Activated T-helper 2 cell treated with anti-CD3 and anti-CD28 coated beads, Interferon-gamma antibody, Interleukin-2, Interleukin-4, amounts not matched to agents 10 μg/mL and 5 μg/mL and 100 μg/mL, durations not matched to agents 14 hours and 24 hours and 36 hours (primary cell): Measurements from ENCODE around the gene TSPAN3. TPM values are rescaled to one million over a fixed set of nuclear protein-coding genes. Genes with fewer than 3 reads are reported as not detected.
A peak's percentile ranks its signal among the peaks of the same experiment; 100 is the strongest.

Source experiments
- DNase-seq: peaks from one replicate; pipeline ENCODE4 v3.0.0; 2021; ENCODE audit warnings: low spot score
- H3K27ac Mint-ChIP-seq: one replicate; pipeline ENCODE4 v1.8.0; 2021; ENCODE audit warnings: mixed read lengths
- H3K27me3 Mint-ChIP-seq: one replicate; pipeline ENCODE4 v1.8.0; 2021; ENCODE audit warnings: low read depth, mixed read lengths
- H3K36me3 Mint-ChIP-seq: one replicate; pipeline ENCODE4 v1.8.0; 2021; ENCODE audit warnings: low read depth, mixed read lengths
- H3K4me1 Mint-ChIP-seq: one replicate; pipeline ENCODE4 v1.8.0; 2021; ENCODE audit warnings: low read depth, mixed read lengths
- H3K4me3 Mint-ChIP-seq: one replicate; pipeline ENCODE4 v1.8.0; 2021; ENCODE audit warnings: low read depth, mild to moderate bottlenecking, moderate library complexity, mixed read lengths
- H3K9me3 Mint-ChIP-seq: one replicate; pipeline ENCODE4 v1.8.0; 2021; ENCODE audit warnings: mixed read lengths
- intact Hi-C: fragments of 100-400 bp; cut with micrococcal nuclease; formaldehyde crosslinking; loops from one replicate; pipeline ENCODE4 v1.15.1; 2023
- total RNA-seq: library from RNA; stranded (reverse); gene quantifications from 2 replicates; pipeline ENCODE4 v1.2.3, GENCODE V29; 2022

TSPAN3 gene
- total RNA-seq, 1 donor from 2014 or later, result 40.1 TPM

DNA sequence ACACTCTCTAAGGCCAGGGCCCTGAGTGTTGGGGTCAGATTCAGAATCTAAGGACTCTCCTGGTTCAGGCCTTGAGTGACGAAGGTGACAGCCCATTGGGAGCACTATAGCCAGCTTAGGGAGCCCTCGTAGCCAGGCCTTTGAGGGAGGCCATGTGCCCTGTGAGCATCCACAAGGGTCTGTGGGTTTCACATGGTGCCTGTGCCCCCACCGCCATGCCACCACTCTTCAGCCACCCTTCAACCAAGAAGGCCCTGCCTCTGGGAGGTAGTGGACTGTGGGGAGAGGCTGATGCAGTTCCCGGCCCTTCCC lies 37.5 kb downstream of the TSPAN3 start:
- Mint-ChIP-seq H3K27me3 (no peaks in the 10 kb centered on the region), H3K9me3 (peaks cover 6% of the 10 kb centered on the region), H3K4me3 (no peak overlapping the region), H3K4me1 (peaks cover 5% of the 10 kb centered on the region), H3K27ac (no peak overlapping the region), H3K36me3 (peaks cover 73% of the 10 kb centered on the region)
- no peak for DNase-seq
- intact Hi-C loops, result no loop called here

DNA sequence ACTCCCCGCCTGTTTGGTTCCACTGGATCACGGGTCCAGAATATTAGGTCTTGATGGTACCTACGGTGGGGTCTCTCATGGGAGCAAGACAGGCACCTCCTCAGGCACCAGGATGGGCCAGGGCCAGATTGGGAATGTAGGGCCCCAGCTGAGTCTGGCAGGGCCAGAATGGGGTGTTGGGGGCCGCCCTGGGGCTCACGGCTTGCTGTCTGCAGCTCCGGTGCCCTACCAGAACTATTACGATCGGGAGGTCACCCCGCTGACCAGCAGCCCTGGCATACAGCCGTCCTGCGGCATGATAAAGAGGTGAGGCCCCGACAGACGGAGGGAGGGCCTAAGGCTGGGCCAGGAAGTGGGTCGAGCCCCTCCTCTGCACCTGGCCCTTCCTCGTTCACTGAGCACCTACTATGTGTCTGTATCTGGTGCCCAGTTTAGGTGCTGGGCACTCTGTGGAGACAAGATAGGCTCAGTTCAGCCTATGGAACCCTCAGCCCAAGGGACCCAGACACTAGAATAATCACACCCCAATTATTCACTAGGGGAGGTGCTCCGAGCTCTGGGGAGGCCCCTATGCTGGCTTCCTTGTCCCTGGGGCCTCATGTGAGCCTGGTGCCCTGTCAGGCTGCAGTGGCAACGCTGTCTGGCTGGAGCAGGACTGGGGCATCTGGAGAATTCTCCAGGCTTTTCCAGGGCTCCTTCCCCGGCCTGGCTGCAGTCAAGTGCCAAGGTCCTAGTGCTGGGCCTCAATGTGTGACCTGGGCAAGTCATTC lies 38.1 kb downstream of the TSPAN3 start:
- peaks cover 3% of the 10 kb centered on the region for H3K4me1 Mint-ChIP-seq
- H3K36me3 Mint-ChIP-seq, result peaks cover 72% of the 10 kb centered on the region
- H3K27ac Mint-ChIP-seq, result no peak overlapping the region
- no peak for DNase-seq
- intact Hi-C loops, result no loop called here
- peaks cover 6% of the 10 kb centered on the region for H3K9me3 Mint-ChIP-seq
- H3K4me3 Mint-ChIP-seq, result no peak overlapping the region
- no peaks in the 10 kb centered on the region for H3K27me3 Mint-ChIP-seq

DNA sequence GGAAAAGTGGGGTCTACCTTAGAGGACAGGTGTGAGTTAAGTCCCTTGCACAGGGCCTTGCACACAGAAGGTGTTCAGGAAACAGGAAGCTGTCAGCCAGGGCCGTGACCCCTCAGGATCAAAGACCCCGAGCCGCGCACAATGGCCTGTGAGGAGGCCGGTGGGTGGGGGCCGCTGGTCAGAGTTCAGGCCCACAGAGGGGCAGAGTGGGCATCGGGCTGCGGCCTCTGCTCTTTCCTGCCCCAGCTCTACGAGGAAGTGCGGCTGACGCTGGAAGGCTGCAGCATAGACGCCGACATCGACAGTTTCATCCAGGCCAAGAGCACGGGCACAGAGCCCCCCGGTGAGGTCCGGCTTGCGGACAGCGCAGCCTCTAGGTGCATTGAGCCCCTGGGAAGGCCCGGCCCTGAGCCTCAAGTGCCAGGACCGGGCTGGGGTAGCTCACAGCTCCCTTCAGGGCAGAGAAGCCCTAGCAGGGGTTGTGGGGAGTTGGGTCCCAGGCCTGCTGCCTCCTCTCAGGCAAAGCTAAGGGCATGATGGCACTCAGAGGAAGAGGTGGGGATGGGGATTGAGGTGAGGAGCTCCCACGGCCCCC lies 38.8 kb downstream of the TSPAN3 start:
- Mint-ChIP-seq H3K4me3 (no peak overlapping the region), H3K27me3 (no peaks in the 10 kb centered on the region), H3K27ac (no peak overlapping the region), H3K9me3 (peaks cover 2% of the 10 kb centered on the region), H3K36me3 (peaks cover 72% of the 10 kb centered on the region), H3K4me1 (peaks cover 3% of the 10 kb centered on the region)
- DNase-seq, result no peak
- intact Hi-C loops, result no loop called here

DNA sequence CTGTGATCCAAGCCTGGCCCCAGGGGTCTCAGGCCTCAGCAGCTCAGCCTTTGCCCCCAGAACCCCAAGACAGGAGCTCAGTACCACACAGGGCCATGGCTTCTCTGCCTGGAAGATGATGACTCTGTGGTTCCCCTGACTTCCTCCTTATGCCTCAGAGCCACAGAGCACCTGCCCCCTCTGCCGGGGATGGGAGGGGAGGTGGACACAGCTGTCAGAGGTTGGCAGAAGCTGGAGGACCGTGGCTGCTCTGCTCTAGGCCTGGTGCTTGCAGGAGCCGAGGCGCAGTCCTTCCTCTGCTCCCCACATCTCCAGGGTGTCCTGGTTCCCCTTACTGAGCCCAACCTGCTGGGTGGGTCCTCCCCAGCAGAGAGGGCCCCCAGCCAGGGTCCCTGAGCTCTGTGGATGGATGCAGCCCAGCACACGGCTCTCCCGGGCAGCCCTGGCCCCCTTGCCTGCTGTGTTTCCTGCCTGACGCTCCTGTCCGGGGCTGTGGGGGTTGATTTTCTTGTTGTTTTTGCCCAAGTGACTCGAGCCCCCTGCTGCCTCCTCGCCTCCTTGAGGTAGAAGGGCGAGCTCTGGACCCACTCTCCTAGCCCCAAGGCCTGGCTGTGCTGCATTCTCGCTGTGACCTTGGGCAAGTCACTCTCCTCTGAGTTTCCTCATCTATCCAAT lies 39.4 kb downstream of the TSPAN3 start:
- peak overlapping the region; percentile 49 for H3K27ac Mint-ChIP-seq
- DNase-seq, result no peak
- H3K4me1 Mint-ChIP-seq, result peaks cover 3% of the 10 kb centered on the region
- H3K36me3 Mint-ChIP-seq, result peaks cover 70% of the 10 kb centered on the region
- H3K9me3 Mint-ChIP-seq, result no peaks in the 10 kb centered on the region
- H3K27me3 Mint-ChIP-seq, result no peaks in the 10 kb centered on the region
- intact Hi-C loops, result no loop called here
- H3K4me3 Mint-ChIP-seq, result no peak overlapping the region

DNA sequence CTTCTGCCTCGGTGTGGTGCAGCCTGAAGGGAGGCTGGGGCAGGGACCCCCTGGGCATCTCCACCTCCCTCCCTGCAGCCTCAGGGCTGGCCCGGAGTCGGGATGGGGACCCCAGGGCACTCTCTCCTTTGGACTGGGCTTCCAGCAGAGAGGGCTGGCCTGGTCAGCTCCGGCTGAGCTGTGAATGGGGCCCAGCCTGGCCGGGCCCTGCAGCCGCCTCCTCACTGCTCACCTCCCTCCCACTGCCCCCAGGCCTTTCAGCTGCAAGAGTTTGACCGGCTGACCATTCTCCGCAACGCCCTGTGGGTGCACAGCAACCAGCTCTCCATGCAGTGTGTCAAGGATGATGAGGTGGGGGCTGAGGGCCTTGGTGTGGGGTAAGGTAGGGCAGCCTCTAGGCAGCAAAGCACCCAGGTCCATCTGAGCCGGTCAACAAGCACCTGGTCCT lies 40.0 kb downstream of the TSPAN3 start:
- Mint-ChIP-seq H3K4me3 (no peak overlapping the region), H3K4me1 (peaks cover 3% of the 10 kb centered on the region), H3K36me3 (peaks cover 67% of the 10 kb centered on the region), H3K27me3 (no peaks in the 10 kb centered on the region), H3K27ac (no peak overlapping the region), H3K9me3 (no peaks in the 10 kb centered on the region)
- no peak for DNase-seq
- intact Hi-C loops, result no loop called here

DNA sequence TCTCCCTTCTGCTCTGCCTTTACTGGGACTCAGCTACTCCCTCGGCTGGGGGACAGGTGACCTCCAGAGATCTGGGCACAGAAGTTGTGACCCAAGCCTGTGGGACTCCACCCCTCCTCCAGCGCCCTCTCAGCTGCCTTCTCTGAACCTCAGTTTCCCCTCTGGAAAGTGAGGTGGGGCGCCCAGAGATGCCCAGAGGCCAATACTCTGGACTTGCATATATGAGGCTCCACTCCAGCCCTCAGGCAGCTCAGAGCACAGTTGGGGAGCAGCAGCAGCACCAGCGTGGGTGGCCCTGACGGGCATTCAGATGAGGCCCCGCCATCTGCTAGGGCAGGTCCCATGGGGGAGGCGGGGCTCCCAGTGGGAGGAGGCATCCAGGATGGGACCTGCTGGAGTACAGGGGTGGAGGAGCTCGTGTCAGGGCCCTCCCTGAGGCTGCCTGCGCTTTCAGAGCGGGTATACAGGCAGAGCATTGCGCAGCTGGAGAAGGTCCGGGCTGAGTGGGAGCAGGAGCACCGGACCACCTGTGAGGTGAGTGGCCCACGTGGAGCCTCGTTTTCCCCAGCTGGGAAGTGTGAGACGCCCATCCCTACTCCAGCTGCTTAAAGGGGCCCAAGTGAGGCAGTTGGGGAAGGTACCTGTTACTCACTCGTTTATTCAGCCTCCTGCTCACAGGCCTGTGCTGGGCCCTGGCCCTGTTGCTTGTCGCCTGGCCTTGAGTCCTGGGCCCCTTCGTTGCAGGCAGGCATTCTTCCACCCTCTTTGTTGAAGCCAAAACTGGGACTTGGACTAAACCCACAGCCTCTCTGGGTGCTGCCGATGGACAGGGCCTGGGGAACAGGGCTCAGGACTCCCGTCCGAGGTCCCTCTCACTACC lies 40.6 kb downstream of the TSPAN3 start:
- H3K27me3 Mint-ChIP-seq, result no peaks in the 10 kb centered on the region
- H3K27ac Mint-ChIP-seq, result no peak overlapping the region

DNA sequence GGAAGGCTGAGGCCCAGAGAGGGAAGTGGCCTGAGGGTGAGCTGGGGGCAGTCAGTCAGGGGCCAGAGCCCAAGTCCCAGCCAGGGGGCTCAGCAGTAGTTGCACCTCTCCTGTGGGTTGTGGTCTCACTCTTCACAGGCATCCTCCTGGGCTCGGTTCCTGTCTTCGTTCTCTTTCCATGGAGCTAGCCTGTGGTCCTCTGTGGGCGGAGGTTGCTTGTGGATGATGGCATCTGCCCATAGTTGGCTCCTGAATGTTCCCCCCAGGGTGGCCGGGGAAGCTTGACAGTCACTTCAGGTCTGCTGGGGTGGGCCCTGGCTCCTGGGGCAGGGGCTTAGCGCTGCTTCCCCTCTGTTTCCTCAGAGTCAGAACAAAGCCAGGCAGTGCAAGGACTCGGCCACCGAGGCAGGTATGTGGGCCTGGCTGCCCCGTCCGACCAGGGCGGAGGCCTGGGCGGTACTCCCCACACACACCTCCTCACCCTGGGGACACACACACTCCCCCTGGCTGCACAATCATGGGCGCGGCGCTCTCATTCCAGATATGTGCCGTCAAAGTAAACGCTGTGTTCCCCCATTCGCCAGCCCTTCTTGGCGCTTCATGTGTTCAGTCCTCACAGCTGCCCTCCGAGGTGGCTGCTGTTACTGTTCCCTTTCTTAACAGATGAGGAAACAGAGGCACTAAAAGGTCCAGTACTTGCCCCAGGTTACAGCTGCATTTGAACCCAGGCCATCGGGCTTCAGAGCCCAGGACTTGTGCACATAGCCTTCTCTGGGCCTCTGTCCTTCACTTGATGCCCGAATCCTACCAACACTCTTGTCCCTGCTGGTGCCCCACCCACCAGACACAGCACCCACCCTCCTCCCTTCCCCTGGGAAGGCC lies 41.5 kb downstream of the TSPAN3 start:
- no peaks in the 10 kb centered on the region for H3K27me3 Mint-ChIP-seq
- no peaks in the 10 kb centered on the region for H3K9me3 Mint-ChIP-seq
- intact Hi-C loops, result loop anchor here (10.0 kb wide), 1 partner anchor 125 kb away; the partner anchor contains the start of gene SCAPER
- no peak for DNase-seq
- no peak overlapping the region for H3K27ac Mint-ChIP-seq
- H3K36me3 Mint-ChIP-seq, result peaks cover 61% of the 10 kb centered on the region
- peaks cover 3% of the 10 kb centered on the region for H3K4me1 Mint-ChIP-seq
- no peak overlapping the region for H3K4me3 Mint-ChIP-seq

More for the DNA sequence above, 40.6 kb downstream of the TSPAN3 start:
- Mint-ChIP-seq H3K4me1 (peaks cover 3% of the 10 kb centered on the region), H3K9me3 (no peaks in the 10 kb centered on the region), H3K36me3 (peaks cover 67% of the 10 kb centered on the region), H3K4me3 (no peak overlapping the region)
- intact Hi-C loops, result no loop called here
- DNase-seq, result no peak

DNA sequence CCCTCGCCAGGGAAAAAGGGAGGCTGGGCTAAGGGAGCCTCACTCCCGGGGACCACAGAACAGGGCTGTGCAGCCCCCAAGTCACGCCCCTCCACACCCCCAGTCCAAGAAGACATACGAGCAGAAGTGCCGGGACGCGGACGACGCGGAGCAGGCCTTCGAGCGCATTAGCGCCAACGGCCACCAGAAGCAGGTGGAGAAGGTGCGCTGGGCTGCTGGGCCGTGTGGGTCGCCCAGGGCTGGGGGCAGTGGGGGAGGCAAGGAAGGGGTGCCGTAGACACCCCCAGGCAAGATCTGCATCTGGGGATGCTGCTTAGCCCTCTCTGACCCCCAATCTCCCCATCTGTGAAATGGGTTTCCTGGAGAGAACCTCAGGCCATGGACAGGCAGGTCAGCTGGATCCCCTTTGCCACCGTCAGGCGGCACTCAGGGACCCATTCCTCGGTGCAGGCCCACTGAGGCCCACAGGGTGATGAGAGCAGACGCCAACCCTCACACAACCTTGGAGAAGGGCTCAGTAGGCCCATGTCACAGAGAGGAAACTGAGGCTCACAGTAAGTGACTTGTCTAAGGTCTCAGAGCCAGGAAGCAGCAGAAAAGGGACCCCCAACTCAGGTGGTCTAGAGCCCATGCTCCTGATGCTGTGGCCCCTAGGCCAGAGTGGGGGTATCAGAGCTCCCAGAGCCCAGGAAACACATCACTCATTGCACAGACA lies 42.3 kb downstream of the TSPAN3 start:
- intact Hi-C loops, result loop anchor here (10.0 kb wide), 1 partner anchor 124 kb away; the partner anchor contains the start of gene SCAPER
- no peaks in the 10 kb centered on the region for H3K9me3 Mint-ChIP-seq
- H3K4me3 Mint-ChIP-seq, result no peak overlapping the region
- no peak for DNase-seq
- H3K36me3 Mint-ChIP-seq, result peaks cover 61% of the 10 kb centered on the region
- no peaks in the 10 kb centered on the region for H3K27me3 Mint-ChIP-seq
- H3K4me1 Mint-ChIP-seq, result peaks cover 10% of the 10 kb centered on the region
- no peak overlapping the region for H3K27ac Mint-ChIP-seq

DNA sequence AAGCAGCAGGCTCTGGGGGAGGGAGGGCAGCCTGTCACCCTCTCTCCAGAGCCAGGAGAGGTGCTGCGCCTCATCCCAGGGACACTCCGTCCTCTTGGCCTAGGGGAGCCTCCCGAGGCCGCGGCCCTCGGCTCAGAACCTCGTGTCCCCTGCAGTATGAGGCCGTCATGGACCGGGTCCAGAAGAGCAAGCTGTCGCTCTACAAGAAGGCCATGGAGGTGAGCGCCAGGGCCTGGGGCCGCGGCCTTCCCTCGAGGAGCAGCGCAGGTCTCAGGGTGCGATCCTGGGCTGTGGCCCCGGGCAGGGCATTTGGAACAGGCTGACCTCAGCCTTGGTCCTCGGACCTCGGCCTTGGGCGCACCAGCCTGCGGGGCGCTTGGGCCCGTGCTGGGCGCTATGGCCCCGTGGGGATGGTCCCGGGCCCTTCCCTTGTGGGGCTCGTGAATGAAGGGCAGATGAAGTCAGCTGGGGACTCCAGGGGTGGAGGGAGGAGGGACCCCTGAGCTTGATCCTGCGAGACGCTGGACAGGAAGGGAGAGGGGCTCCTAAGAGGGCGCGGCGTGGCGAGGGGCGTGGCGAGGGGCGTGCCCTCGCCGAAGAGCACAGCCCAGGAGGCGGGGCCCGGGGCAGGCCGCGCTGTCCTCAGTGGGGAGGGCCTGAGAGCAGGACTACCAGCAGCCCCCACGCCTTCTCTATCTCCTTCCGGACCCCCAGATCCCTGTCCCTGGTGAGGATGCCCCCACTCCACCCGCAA lies 43.0 kb downstream of the TSPAN3 start:
- no peak for DNase-seq
- H3K9me3 Mint-ChIP-seq, result no peaks in the 10 kb centered on the region
- peaks cover 68% of the 10 kb centered on the region for H3K36me3 Mint-ChIP-seq
- intact Hi-C loops, result loop anchor here (10.0 kb wide), 1 partner anchor 123 kb away; the partner anchor contains the start of gene SCAPER
- no peak overlapping the region for H3K27ac Mint-ChIP-seq
- peaks cover 18% of the 10 kb centered on the region for H3K4me1 Mint-ChIP-seq
- H3K27me3 Mint-ChIP-seq, result no peaks in the 10 kb centered on the region
- H3K4me3 Mint-ChIP-seq, result no peak overlapping the region

DNA sequence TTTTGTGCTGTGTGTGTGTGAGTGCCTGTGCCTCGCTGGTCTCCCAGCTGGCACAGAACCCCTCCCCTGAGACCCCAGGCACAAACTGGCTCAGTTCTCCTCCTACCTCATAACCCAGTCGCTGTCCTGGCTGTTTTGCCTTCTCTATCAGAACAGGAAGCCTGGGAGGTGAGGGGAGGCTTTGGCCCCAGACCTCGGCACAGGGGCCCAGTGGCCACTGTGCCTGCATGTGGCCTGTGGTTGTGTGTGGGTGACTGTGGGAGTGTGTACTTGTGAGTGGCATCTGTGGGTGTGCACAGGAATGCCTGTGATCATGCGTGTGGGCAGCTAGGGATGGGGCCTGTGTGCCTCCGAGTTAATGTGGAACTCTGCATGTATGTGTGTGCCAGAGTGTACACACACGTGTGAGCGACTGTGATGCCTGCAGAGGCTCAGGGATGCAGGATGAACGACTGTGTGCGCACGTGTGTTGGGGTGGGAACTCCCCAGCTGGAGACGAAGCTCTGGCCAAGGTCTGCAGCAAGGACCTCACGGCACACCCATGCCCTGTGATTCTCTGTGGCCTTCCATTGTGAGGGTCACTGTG lies 43.7 kb downstream of the TSPAN3 start:
- H3K36me3 Mint-ChIP-seq, result peaks cover 74% of the 10 kb centered on the region
- no peak for DNase-seq
- intact Hi-C loops, result loop anchor here (10.0 kb wide), 1 partner anchor 122 kb away; the partner anchor contains the start of gene SCAPER

More for the DNA sequence above, 43.7 kb downstream of the TSPAN3 start:
- no peaks in the 10 kb centered on the region for H3K9me3 Mint-ChIP-seq
- H3K4me1 Mint-ChIP-seq, result peaks cover 23% of the 10 kb centered on the region
- H3K27me3 Mint-ChIP-seq, result no peaks in the 10 kb centered on the region
- H3K27ac Mint-ChIP-seq, result peak overlapping the region; percentile 46
- H3K4me3 Mint-ChIP-seq, result no peak overlapping the region
